Pancreas (tissue), 10 donors: ENCODE results near the gene IQCF2. TPM values are rescaled to one million over a fixed set of nuclear protein-coding genes. Genes with fewer than 3 reads are reported as not detected.
A peak's percentile ranks its signal among the peaks of the same experiment; 100 is the strongest.

Source experiments
- ATAC-seq, 4 donors: fragments of 200-7000 bp; cut with Tn5 transposase; one replicate each; pipeline versions ENCODE4 v1.8.0 to v1.9.1; 2020; ENCODE audit warnings: mild to moderate bottlenecking in 4 of 4, moderate library complexity in 4 of 4
- DNase-seq, 6 donors: peaks; one replicate each; pipeline ENCODE4 v3.0.0-alpha.2; 2020
- FAIRE-seq: peaks from 2 replicates; lab custom pipeline; 2012; peaks lifted over from hg19 to GRCh38; lab: Jason Lieb, UNC
- H3K27ac ChIP-seq, 4 donors: fragments of 200-600 bp; sonication (generic); 1 replicate in 3 of 4; 2 replicates in 1 of 4; pipeline versions ENCODE4 v1.5.0 to v1.8.0; 2020
- H3K27me3 ChIP-seq, 4 donors: fragments of 200-600 bp; one replicate each; pipeline ENCODE4 v1.8.0; 2021
- H3K36me3 ChIP-seq, 3 donors: fragments of 200-600 bp; sonication (generic) in 1 of 3; one replicate each; pipeline versions ENCODE4 v1.5.0 to v1.8.0; 2020 to 2021
- H3K4me1 ChIP-seq, 3 donors: fragments of 200-600 bp; one replicate each; pipeline ENCODE4 v1.8.0; 2021
- H3K4me3 ChIP-seq, 4 donors: fragments of 200-600 bp; sonication (generic) in 2 of 4; one replicate each; pipeline versions ENCODE4 v1.5.0 to v1.8.0; 2020 to 2021
- H3K9me3 ChIP-seq, 4 donors: fragments of 200-600 bp; one replicate each; pipeline ENCODE4 v1.8.0; 2021
- WGBS, 2 donors: extraction: QIAGEN DNeasy Blood & Tissue Kit; methylation state at CpG; one replicate each; pipeline ENCODE4 v1.1.7; 2013; 5-methylcytosine and 5-hydroxymethylcytosine counted together
- intact Hi-C, 3 donors: fragments of 100-400 bp; cut with DNase I; formaldehyde crosslinking; loops; one replicate each; pipeline versions ENCODE4 v1.11.1 to v1.14.2; 2022
- polyA plus RNA-seq, 2 donors: library from polyadenylated mRNA; stranded (reverse); fragments of 200-250 nt; gene quantifications; one replicate each; pipeline ENCODE4 v1.2.3, GENCODE V29; 2013
- total RNA-seq, 6 donors: library from RNA; stranded (reverse); fragmentation: NEBNext Ultra II Directional in 4 of 6; extraction: Animal tissue kit (Norgen Biotek cat#: 25700) in 4 of 6; gene quantifications; one replicate each; pipeline versions ENCODE4 v1.2.1 to v1.2.4, GENCODE V29; 2021 to 2023
- TF ChIP-seq, protein P1 (sequence below), 4 donors: fragments of 200-600 bp; sonication (generic) in 3 of 4; IDR thresholded peaks; one replicate each; pipeline versions ENCODE4 v1.5.0 to v1.8.0; 2021; ENCODE audit warnings: antibody characterized with exemption in 4 of 4
- donor health status: healthy with polysubstance abuse.
- donor health status: DM: no; HTN: no; CAD: no; lungs with moderate emphysema.
- donor health status: DM: no; HTN: no; CAD: no.
- donor health status: control.
- donor health status: control.
- donor health status: Bipolar disorder and iron deficiency.
- donor health status: DM: yes; HTN: yes; CAD: no.
- donor health status: DM: no; HTN: no; CAD: no.
- donor health status: DM: no; HTN: no; CAD: no.
- donor health status: DM: yes; HTN: yes; CAD: no.

Gene IQCF2
- total RNA-seq (not detected), polyA plus RNA-seq (not detected)

DNA sequence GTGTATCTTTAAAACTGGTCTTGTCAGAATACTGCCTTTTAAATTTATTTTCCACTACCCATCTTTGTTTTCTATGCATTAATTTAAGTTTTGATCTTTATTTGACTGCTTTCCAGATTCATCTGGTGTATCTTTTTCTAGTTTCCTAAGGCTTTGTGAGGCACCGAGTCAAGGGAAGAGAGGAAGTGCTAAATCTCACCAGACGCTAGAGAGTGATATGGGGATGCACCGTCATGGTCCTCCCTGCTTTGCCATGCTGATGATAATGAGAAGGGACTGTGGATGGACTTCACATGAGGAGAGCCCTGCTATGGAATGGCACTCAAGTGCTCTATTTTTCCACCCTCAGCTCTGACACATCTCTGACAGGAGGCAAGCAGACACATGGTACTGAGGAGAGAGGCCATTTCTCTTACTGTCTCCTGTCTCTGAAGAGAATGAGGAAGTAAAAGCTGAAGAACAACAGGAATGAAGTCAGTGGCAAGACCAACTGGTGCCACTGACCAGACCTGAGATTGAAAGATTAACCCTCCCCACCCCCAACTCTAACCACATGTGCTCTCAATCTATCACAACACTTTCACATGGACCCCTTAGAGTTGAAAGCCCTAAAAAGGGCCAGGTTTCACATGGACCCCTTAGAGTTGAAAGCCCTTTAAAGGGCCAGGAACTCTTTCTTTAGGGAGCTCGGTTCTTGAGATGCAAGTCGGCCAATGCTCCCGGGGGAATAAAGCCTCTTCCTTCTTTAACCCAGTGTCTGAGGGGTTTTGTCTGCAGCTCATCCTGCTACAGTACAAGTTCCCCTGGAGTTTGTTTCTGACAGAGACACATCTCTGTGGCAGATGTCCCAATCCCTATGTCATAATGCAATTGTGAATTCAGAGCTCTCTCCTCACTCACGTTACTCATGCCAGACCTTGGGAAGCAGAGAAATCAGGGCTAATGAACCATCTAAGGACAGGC, at the start of gene IQCF2:
TSS of gene IQCF2 (plus strand) at position 913 of the 963 bp plus-strand sequence. CDS start 52 bp downstream, outside the sequence.
- 70 to 82% methylated on average over 7 of the region's 7 CpGs for WGBS, 2 donors
- Histone ChIP-seq H3K4me1 (no peaks in the 10 kb centered on the region), H3K27ac (no peak within 1 kb of the TSS), H3K9me3 (no peaks in the 10 kb centered on the region), H3K36me3 (no peaks in the 10 kb centered on the region), H3K4me3 (no peak within 1 kb of the TSS), H3K27me3 (no peaks in the 10 kb centered on the region)
- ATAC-seq (no peak), FAIRE-seq (no peak), DNase-seq (no peak)
- intact Hi-C loops: no loop called here
- TF ChIP-seq, protein P1, sequence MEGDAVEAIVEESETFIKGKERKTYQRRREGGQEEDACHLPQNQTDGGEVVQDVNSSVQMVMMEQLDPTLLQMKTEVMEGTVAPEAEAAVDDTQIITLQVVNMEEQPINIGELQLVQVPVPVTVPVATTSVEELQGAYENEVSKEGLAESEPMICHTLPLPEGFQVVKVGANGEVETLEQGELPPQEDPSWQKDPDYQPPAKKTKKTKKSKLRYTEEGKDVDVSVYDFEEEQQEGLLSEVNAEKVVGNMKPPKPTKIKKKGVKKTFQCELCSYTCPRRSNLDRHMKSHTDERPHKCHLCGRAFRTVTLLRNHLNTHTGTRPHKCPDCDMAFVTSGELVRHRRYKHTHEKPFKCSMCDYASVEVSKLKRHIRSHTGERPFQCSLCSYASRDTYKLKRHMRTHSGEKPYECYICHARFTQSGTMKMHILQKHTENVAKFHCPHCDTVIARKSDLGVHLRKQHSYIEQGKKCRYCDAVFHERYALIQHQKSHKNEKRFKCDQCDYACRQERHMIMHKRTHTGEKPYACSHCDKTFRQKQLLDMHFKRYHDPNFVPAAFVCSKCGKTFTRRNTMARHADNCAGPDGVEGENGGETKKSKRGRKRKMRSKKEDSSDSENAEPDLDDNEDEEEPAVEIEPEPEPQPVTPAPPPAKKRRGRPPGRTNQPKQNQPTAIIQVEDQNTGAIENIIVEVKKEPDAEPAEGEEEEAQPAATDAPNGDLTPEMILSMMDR (IDR thresholded peaks at IDR 0.05): no peak

DNA sequence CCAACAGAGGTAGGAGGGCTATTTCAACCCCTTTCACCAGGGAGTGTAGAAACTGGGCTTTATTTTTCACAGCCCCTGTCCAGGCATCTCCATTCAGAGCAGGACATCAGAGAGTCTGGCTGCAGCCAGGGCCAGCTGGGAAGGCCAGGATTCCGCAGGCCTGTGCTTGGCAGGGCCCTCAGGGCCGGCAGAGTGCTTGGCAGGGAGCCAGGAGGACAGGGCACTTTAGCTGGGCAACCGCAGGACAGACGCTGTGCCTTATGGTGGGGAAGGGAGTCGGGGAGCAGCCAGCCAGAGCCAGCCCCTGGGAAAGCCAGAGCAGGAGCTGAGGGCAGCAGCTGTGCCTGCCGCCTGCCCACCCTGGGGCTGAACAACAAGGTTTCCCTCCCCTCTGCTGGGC, 47.9 kb upstream of the IQCF2 start:
- WGBS, 2 donors: 30 to 44% methylated on average over 5 to 6 of the region's 6 CpGs
- no peaks in the 10 kb centered on the region for H3K9me3 ChIP-seq
- TF ChIP-seq, protein P1 (IDR thresholded peaks at IDR 0.05): no peak
- H3K27ac ChIP-seq: no peak overlapping the region
- H3K36me3 ChIP-seq: no peaks in the 10 kb centered on the region
- H3K4me1 ChIP-seq: no peaks in the 10 kb centered on the region
- ATAC-seq: no peak
- H3K27me3 ChIP-seq: no peaks in the 10 kb centered on the region
- intact Hi-C loops: no loop called here
- peak in 4 of 6 donors; percentile 16 to 68 (median 52) for DNase-seq
- FAIRE-seq: no peak
- H3K4me3 ChIP-seq: no peak overlapping the region

DNA sequence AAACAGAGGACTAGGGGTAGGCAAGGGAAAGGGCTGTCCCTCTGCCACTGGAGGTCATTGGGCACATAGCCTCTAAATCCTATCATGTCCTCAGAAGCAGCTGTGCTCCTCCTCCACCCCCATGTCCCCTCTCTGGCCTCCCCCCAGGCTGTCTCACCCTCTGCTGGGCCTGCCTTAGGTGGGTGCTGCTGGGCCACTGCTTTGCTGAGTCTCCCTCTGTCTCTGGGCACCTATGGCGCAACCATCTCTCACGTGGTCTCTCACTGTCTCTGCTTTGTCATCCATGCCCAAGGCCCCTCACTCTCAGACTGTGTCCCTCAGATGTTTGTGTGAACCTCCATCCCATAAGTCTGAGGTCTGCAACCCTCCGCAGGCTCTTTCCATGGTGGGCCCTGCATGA, 47.4 kb upstream of the IQCF2 start:
- TF ChIP-seq, protein P1 (IDR thresholded peaks at IDR 0.05): no peak
- DNase-seq: no peak
- Histone ChIP-seq H3K36me3 (no peaks in the 10 kb centered on the region), H3K4me1 (no peaks in the 10 kb centered on the region), H3K9me3 (no peaks in the 10 kb centered on the region), H3K27me3 (no peaks in the 10 kb centered on the region), H3K27ac (no peak overlapping the region), H3K4me3 (no peak overlapping the region)
- ATAC-seq: no peak
- 82 to 84% methylated on average over 3 of the region's 3 CpGs for WGBS, 2 donors
- intact Hi-C loops: no loop called here
- no peak for FAIRE-seq

DNA sequence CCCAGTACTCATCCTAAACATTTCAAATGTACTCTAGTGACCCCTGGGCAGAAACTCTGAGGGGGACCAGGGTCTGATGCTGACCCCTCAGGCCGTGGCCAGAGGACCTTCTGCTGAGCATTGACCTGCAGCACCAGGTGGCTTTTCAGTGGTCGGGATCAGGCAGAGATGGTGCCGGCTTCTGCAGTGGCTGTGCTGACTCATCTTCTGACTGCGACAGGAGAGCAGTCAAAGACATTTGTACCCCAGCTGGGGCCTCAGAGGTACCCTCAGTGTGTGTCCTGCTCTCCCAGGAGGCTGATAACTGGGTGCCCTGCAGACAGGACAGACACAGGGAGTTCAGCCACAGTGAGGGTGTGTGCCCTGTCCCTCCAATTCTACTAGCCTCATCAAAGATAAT, 45.8 kb upstream of the IQCF2 start:
- no peaks in the 10 kb centered on the region for H3K27me3 ChIP-seq
- no peaks in the 10 kb centered on the region for H3K9me3 ChIP-seq
- no peak overlapping the region for H3K27ac ChIP-seq
- ATAC-seq: no peak
- WGBS, 2 donors: 49 to 51% methylated on average over 4 of the region's 4 CpGs
- H3K36me3 ChIP-seq: no peaks in the 10 kb centered on the region
- intact Hi-C loops: no loop called here
- H3K4me3 ChIP-seq: no peak overlapping the region
- FAIRE-seq: no peak
- H3K4me1 ChIP-seq: no peaks in the 10 kb centered on the region
- TF ChIP-seq, protein P1 (IDR thresholded peaks at IDR 0.05): no peak
- no peak for DNase-seq

DNA sequence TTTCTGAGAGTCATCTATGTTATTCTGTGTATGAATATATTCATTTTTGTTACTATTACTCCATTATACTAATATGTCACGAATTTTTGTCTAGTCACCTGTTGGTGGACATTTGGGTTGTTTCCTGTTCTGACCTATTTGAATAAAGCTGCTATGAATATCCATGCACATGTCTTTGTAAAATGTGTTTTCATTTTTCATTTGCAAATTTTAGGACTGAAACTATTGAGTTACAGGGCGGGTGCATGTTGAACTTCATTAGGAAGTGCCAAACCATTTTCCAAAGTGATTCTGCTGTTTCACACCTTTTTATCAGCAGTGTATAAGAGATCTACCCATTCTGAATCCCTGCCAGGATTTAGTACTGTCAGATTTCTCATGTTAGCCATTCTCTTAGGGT, 44.7 kb upstream of the IQCF2 start:
- 57 to 68% methylated on average over 2 of the region's 2 CpGs for WGBS, 2 donors
- H3K4me1 ChIP-seq: no peaks in the 10 kb centered on the region

More for the DNA sequence above, 44.7 kb upstream of the IQCF2 start:
- H3K27me3 ChIP-seq: no peaks in the 10 kb centered on the region
- no peak overlapping the region for H3K27ac ChIP-seq
- no peak for DNase-seq
- ATAC-seq: no peak
- TF ChIP-seq, protein P1 (IDR thresholded peaks at IDR 0.05): no peak
- no peaks in the 10 kb centered on the region for H3K36me3 ChIP-seq
- intact Hi-C loops: no loop called here
- no peak overlapping the region for H3K4me3 ChIP-seq
- FAIRE-seq: no peak
- H3K9me3 ChIP-seq: no peaks in the 10 kb centered on the region
